Parathyroid adenoma (tissue), 2 donors: ENCODE data around the gene ATP10D.

ENCODE experiments used
- H2AFZ ChIP-seq: fragments of 300-600 bp; sonication (generic); one replicate; pipeline ENCODE4 v1.7.0; 2017; ENCODE audit warnings: antibody characterized with exemption, mild to moderate bottlenecking
- H3K27ac ChIP-seq: fragments of 300-600 bp; sonication (generic); one replicate; pipeline ENCODE4 v1.7.0; 2017
- H3K27me3 ChIP-seq: fragments of 300-600 bp; sonication (generic); one replicate; pipeline ENCODE4 v1.7.0; 2017; ENCODE audit warnings: low read length; ENCODE audit not compliant: control insufficient read depth, insufficient read depth
- H3K36me3 ChIP-seq: fragments of 300-600 bp; sonication (generic); one replicate; pipeline ENCODE4 v1.7.0; 2017; ENCODE audit warnings: low read length; ENCODE audit not compliant: control insufficient read depth, insufficient read depth
- H3K4me1 ChIP-seq: fragments of 300-600 bp; sonication (generic); one replicate; pipeline ENCODE4 v1.7.0; 2017; ENCODE audit warnings: control low read depth
- H3K4me2 ChIP-seq: fragments of 300-600 bp; sonication (generic); one replicate; pipeline ENCODE4 v1.7.0; 2017; ENCODE audit warnings: low read length
- H3K4me3 ChIP-seq: fragments of 300-600 bp; sonication (generic); one replicate; pipeline ENCODE4 v1.7.0; 2017; ENCODE audit warnings: low read depth, low read length
- H3K79me2 ChIP-seq: fragments of 300-600 bp; sonication (generic); one replicate; pipeline ENCODE4 v1.7.0; 2017; ENCODE audit warnings: control low read depth
- H3K9ac ChIP-seq: fragments of 300-600 bp; sonication (generic); one replicate; pipeline ENCODE4 v1.7.0; 2017; ENCODE audit warnings: mild to moderate bottlenecking
- H3K9me3 ChIP-seq: fragments of 300-600 bp; sonication (generic); one replicate; pipeline ENCODE4 v1.7.0; 2017; ENCODE audit warnings: low read length; ENCODE audit not compliant: control insufficient read depth
- TF ChIP-seq, protein P1 (sequence below): fragments of 300-600 bp; sonication (generic); IDR thresholded peaks from one replicate; pipeline ENCODE4 v1.7.0; 2017; ENCODE audit warnings: antibody characterized with exemption, mild to moderate bottlenecking
- donor health status: primary hyperparathyroidism.

ATP10D gene

DNA sequence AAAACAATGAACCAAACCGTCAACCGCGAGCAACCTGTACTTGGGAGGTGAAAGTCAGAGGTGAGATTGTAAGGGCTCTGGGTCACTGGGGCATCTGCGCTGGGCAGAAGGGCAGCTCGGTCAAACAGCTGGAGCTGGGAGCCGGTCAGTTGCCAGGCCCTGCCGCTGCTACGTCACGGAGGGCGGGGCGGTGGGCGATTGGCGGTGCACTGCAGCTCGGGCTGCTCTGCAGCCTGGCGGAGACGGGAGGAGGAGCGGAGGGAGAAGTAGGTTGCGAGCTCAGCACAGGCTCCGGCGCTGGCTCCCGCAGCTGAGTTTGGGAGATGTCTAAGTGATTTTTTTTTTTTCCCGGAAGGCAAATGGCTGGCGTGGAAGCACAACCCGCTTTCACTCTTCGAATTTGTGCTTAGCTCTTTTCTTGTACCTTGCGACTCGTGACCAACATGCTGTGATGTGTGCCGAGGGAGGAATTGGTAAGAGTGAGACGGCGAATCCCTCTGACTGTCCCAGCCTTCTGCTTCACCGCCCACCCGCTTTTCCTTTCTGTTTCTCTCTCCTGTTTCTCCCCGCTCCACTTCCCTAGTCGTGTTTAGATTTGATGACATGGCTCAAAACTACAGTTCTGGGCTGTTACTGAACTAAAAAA lies at the start of gene ATP10D:
Gene ATP10D (plus strand): TSS at position 229 of the 646 bp plus-strand sequence. CDS start 27,266 bp downstream, outside the sequence.
- Histone ChIP-seq H3K27ac (peak within 1 kb of the TSS; percentile 85), H3K9ac (no peak within 1 kb of the TSS), H3K9me3 (no peaks in the 10 kb centered on the region), H3K79me2 (peaks cover 2% of the 10 kb centered on the region), H3K4me2 (peak within 1 kb of the TSS; percentile 77), H3K4me1 (no peaks in the 10 kb centered on the region), H2AFZ (peak within 1 kb of the TSS; percentile 75), H3K27me3 (no peaks in the 10 kb centered on the region), H3K36me3 (no peaks in the 10 kb centered on the region), H3K4me3 (peak within 1 kb of the TSS; percentile 74)
- TF ChIP-seq, protein P1, sequence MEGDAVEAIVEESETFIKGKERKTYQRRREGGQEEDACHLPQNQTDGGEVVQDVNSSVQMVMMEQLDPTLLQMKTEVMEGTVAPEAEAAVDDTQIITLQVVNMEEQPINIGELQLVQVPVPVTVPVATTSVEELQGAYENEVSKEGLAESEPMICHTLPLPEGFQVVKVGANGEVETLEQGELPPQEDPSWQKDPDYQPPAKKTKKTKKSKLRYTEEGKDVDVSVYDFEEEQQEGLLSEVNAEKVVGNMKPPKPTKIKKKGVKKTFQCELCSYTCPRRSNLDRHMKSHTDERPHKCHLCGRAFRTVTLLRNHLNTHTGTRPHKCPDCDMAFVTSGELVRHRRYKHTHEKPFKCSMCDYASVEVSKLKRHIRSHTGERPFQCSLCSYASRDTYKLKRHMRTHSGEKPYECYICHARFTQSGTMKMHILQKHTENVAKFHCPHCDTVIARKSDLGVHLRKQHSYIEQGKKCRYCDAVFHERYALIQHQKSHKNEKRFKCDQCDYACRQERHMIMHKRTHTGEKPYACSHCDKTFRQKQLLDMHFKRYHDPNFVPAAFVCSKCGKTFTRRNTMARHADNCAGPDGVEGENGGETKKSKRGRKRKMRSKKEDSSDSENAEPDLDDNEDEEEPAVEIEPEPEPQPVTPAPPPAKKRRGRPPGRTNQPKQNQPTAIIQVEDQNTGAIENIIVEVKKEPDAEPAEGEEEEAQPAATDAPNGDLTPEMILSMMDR, result no peak

DNA sequence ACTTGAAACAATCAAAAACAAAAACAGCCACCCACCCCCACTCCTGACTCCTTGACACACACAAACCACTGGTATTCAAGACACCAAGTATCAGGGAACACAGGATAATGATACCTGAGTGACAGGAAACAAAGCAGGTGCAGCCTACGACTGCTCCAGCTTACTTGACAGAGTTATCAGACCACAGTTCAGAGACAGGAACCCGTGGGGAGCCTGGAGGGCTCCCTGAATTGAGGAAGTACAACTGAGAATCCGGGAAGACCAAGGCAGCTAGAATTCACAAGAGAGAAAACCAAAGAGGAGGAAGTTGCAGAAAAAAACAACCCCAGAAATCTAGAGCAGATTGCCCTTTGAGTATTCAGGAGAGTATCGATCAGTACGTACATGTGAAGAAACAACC lies 42.1 kb upstream of the ATP10D start:
- Histone ChIP-seq H3K9me3 (no peaks in the 10 kb centered on the region), H3K4me3 (no peak overlapping the region), H3K27ac (no peak overlapping the region), H3K79me2 (no peaks in the 10 kb centered on the region), H3K36me3 (no peaks in the 10 kb centered on the region), H3K27me3 (no peaks in the 10 kb centered on the region), H3K4me2 (no peak overlapping the region), H3K4me1 (no peaks in the 10 kb centered on the region), H3K9ac (no peak overlapping the region), H2AFZ (no peak overlapping the region)
- TF ChIP-seq, protein P1, result no peak

DNA sequence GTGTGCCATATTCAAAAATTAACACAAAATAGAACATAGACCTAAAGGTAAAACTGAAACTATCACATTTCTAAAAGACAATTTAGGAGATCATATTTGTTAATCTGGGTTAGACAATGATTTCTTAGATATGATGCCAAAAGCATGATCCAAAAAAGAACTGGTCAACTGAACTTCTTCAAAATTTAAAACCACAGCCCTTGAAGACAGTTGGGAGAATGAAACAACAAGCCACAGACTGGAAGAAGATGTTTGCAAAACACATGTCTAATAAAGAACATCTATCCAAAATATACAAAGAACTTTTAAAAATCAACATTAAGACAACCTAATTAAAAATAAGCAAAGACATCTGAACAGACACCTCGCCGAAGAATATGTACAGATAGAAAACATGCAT lies 41.0 kb upstream of the ATP10D start:
- Histone ChIP-seq H2AFZ (no peak overlapping the region), H3K36me3 (no peaks in the 10 kb centered on the region), H3K9me3 (no peaks in the 10 kb centered on the region), H3K9ac (no peak overlapping the region), H3K4me3 (no peak overlapping the region), H3K79me2 (no peaks in the 10 kb centered on the region), H3K4me2 (no peak overlapping the region), H3K27me3 (no peaks in the 10 kb centered on the region), H3K4me1 (no peaks in the 10 kb centered on the region), H3K27ac (no peak overlapping the region)
- TF ChIP-seq, protein P1, result no peak

DNA sequence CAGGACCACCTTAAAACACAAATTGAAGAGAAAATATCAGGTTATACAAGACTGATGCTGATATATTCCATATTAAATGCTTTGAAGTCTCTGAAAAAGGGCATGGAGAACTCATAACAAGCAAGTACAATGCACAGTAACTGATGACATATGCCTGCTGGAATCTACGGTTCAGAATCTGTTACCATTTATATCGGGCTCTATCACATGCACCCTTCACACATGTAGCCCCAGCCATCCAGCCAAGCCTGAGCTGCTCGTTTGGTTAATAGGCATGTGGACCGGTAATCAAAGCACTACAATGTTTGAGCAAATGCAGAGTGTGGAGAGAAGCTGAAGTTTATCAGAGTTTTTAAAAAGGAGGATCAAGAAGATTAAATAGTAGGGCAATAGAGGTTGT lies 33.4 kb upstream of the ATP10D start:
- H3K79me2 ChIP-seq, result no peaks in the 10 kb centered on the region
- no peaks in the 10 kb centered on the region for H3K36me3 ChIP-seq
- H2AFZ ChIP-seq, result no peak overlapping the region
- no peak overlapping the region for H3K4me2 ChIP-seq
- TF ChIP-seq, protein P1, result no peak
- no peaks in the 10 kb centered on the region for H3K9me3 ChIP-seq
- H3K27me3 ChIP-seq, result no peaks in the 10 kb centered on the region
- H3K27ac ChIP-seq, result no peak overlapping the region
- H3K9ac ChIP-seq, result no peak overlapping the region
- H3K4me3 ChIP-seq, result no peak overlapping the region
- no peaks in the 10 kb centered on the region for H3K4me1 ChIP-seq

DNA sequence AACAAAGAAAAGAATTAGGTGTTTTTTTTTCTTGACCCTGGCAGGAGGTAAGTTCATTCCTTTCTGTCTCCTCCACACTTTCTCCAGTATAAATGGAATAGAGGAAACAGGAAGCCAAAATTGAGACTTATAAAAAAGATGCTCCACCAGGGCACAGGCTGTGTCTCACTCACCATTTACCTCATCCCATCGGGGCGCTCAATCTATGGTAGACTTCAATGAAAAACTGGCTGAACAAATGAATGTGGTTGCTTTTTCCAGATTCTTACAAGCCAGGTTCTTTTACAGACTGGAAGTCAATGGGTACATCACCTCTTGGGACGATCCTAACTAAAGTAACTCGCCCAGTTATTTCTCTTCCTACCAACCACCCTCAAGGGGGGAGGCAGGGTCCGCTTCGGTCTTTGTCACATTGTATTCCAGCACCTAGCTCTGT lies 22.3 kb upstream of the ATP10D start:
- TF ChIP-seq, protein P1, result no peak
- no peaks in the 10 kb centered on the region for H3K9me3 ChIP-seq
- no peaks in the 10 kb centered on the region for H3K79me2 ChIP-seq
- H3K4me1 ChIP-seq, result peaks cover 2% of the 10 kb centered on the region
- H3K27me3 ChIP-seq, result no peaks in the 10 kb centered on the region
- H2AFZ ChIP-seq, result peak overlapping the region; percentile 91
- H3K4me3 ChIP-seq, result peak overlapping the region; percentile 77
- H3K36me3 ChIP-seq, result no peaks in the 10 kb centered on the region
- peak overlapping the region; percentile 69 for H3K9ac ChIP-seq
- peak overlapping the region; percentile 81 for H3K27ac ChIP-seq
- peak overlapping the region; percentile 89 for H3K4me2 ChIP-seq
